Skeletal muscle satellite cell (primary cell): ENCODE results near the gene HMX2.

Source experiments
- H3K27me3 ChIP-seq: 2 replicates; pipeline ENCODE4 v1.7.0; 2013; ENCODE audit warnings: low read length; ENCODE audit not compliant: control insufficient read depth, insufficient read depth
- H3K36me3 ChIP-seq: 2 replicates; pipeline ENCODE4 v1.7.0; 2013; ENCODE audit warnings: mild to moderate bottlenecking, control low read depth, low read length; ENCODE audit not compliant: insufficient read depth
- H3K4me1 ChIP-seq: 2 replicates; pipeline ENCODE4 v1.7.0; 2013; ENCODE audit warnings: low read length; ENCODE audit not compliant: control insufficient read depth, insufficient read depth
- H3K4me2 ChIP-seq: 2 replicates; pipeline ENCODE4 v1.7.0; 2013; ENCODE audit warnings: mild to moderate bottlenecking, low read length
- H3K4me3 ChIP-seq: 2 replicates; pipeline ENCODE4 v1.7.0; 2013; ENCODE audit warnings: low read length
- H3K9ac ChIP-seq: 2 replicates; pipeline ENCODE4 v1.7.0; 2013; ENCODE audit warnings: mild to moderate bottlenecking, low read depth, low read length, moderate library complexity
- H3K9me3 ChIP-seq: replicated peaks from 2 replicates; pipeline ENCODE4 v1.7.0; 2013; ENCODE audit warnings: mild to moderate bottlenecking, control low read depth, low read length

Gene HMX2

DNA sequence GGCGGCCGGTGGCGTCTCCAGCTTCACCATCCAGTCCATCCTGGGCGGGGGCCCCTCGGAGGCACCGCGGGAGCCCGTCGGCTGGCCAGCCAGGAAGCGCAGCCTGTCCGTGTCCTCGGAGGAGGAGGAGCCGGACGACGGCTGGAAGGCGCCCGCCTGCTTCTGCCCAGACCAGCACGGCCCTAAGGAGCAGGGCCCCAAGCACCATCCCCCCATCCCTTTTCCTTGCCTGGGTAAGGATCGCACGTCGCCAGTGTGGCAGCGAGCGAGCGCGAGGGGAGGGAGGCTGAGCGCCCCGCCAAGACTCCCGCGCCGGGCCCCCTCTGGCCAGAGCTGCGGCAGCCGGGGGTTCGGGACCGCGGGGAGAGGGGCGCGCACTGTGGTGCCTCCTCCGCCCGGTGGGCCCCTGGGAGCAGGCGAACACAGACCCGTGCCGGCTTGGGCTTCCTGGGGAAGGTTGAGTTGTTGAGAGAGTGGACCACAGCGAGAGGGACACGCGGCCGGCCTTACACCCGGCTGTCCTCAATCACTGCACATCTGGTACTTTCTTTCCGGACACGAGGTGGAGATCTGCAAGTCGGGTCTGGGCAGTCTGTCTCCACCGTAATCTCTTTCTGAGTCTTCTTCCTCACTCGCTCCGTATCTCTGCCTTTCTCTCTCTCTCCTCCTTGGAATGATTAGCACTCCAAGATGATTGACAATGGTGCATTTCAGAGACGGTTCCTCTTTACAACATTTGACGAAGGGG, 652 bp downstream of the HMX2 start:
- no peaks in the 10 kb centered on the region for H3K36me3 ChIP-seq
- H3K4me3 ChIP-seq, result no peak overlapping the region
- peaks cover 18% of the 10 kb centered on the region for H3K4me1 ChIP-seq
- H3K9me3 ChIP-seq, result no peaks in the 10 kb centered on the region
- H3K9ac ChIP-seq, result no peak overlapping the region
- peak overlapping the region; percentile 90 for H3K4me2 ChIP-seq
- H3K27me3 ChIP-seq, result peaks cover 92% of the 10 kb centered on the region

DNA sequence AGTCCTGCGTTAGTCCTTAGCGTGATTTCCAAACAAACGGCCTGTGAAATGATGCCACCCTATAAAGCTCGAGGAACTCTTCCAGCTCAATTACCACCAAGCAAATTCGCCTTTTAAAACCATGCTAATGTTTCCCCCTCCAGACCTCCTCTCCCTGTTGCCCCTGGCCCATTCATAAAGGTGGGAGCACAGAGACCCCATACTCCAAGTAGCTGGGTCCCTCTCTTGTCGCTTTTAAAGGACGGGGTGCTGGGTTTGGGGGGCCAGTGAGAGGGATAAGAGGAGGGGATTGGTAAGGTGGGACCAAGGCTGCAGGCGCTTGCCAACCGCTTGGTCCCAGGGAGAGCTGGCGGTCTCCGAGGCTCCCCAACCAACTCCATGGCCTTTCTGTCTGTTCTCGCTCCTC, 1.2 kb downstream of the HMX2 start:
- Histone ChIP-seq H3K4me1 (peaks cover 18% of the 10 kb centered on the region), H3K4me2 (peak overlapping the region; percentile 90), H3K36me3 (no peaks in the 10 kb centered on the region), H3K27me3 (peaks cover 86% of the 10 kb centered on the region), H3K4me3 (no peak overlapping the region), H3K9ac (no peak overlapping the region), H3K9me3 (no peaks in the 10 kb centered on the region)

DNA sequence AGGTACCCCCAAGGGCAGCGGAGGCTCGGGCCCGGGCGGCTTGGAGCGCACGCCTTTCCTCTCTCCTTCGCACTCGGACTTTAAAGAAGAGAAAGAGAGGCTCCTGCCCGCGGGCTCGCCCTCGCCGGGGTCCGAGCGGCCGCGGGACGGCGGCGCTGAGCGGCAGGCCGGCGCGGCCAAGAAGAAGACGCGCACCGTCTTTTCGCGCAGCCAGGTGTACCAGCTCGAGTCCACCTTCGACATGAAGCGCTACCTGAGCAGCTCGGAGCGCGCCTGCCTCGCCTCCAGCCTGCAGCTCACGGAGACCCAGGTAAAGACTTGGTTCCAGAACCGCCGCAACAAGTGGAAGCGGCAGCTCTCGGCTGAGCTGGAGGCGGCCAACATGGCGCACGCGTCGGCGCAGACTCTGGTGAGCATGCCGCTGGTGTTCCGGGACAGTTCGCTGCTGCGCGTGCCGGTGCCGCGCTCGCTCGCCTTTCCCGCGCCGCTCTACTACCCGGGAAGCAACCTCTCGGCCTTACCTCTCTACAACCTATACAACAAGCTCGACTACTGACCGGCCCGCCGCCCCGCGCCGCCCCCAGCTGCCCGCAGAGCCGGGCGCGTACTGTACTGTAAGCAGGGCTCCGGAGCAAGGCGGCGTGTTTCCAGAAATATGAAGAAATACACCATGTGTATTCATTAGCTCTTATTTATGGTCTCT, 1.8 kb downstream of the HMX2 start:
- Histone ChIP-seq H3K4me1 (peaks cover 18% of the 10 kb centered on the region), H3K27me3 (peaks cover 81% of the 10 kb centered on the region), H3K9ac (no peak overlapping the region)

DNA sequence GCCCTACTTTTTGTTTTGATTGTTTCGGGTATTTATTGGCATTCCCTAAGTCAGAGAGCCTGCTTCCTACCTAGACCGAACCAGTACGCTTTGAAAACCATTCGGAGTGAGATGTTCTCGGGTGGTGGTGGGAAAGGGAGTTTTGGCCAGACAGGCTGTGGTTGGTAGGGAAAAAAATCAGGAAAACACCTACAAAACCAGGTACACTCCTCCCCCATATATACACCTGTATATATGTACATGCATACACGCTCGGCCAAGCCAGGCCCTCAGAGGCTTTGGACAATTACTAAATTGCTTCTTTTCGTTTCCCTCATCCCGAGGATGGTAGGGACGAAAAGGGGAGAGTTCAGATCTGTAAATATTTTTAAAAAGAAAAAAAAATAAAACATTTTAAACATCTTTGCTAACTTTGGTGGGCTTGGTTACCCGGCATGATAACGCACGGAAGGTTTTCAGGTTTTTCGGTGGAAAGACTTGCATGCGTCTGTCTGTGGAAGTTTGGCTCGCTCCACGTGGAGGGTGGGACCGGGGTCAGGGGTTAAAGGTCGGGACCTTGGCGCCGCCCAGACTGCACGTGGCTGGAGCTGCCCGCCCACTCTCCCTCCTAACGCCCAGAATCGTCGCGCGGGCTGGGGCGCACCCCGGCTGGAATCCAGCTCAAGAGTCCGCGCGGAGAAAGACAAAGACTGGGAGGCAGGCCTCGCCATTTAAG, 2.5 kb downstream of the HMX2 start:
- Histone ChIP-seq H3K9ac (no peak overlapping the region), H3K4me1 (peaks cover 18% of the 10 kb centered on the region), H3K4me2 (peak overlapping the region; percentile 90), H3K27me3 (peaks cover 74% of the 10 kb centered on the region), H3K4me3 (peak overlapping the region; percentile 68), H3K36me3 (peaks cover 2% of the 10 kb centered on the region), H3K9me3 (no peaks in the 10 kb centered on the region)

More for the DNA sequence above, 1.8 kb downstream of the HMX2 start:
- Histone ChIP-seq H3K4me2 (peak overlapping the region; percentile 90), H3K4me3 (peak overlapping the region; percentile 68), H3K36me3 (no peaks in the 10 kb centered on the region), H3K9me3 (no peaks in the 10 kb centered on the region)

DNA sequence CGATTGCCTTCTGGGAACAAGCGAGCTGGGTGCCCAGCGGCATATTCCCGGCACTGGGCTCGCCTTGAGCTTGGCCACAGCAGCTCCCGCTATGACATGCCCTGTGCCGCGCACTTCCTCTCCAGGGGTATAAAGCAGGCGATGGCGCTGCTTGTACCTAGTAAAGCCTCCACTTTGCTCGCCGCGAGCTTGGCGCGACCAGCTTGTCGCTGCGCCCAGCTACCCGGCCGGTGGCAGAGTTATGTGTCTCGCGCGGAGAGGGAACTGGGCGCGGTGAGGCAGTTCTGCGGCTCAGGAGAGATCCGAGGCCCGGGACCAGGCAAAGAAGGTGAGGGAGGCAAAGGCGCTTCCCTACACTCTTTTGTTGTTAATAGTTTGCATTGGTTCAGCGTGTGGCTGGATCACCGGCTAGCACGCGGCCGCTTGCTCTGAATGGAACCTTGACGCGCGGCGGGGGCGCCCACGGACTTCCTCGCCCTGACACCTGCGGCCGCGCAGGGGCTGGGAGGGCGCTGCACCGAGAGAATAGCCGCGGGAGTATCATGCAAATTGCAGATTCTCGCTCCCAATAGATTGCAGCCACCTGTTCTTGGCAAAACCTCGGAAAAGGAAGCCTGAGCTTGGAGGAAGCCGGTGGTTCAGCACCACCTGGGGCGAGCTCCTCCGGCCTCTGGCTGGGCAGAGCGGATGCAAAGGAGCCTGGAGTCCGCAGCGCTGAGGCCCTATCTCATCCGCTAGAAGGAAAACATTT, 3.2 kb downstream of the HMX2 start:
- Histone ChIP-seq H3K27me3 (peaks cover 67% of the 10 kb centered on the region), H3K36me3 (peaks cover 3% of the 10 kb centered on the region), H3K9ac (no peak overlapping the region), H3K4me3 (peak overlapping the region; percentile 60), H3K4me1 (peaks cover 21% of the 10 kb centered on the region), H3K9me3 (no peaks in the 10 kb centered on the region), H3K4me2 (peak overlapping the region; percentile 82)

DNA sequence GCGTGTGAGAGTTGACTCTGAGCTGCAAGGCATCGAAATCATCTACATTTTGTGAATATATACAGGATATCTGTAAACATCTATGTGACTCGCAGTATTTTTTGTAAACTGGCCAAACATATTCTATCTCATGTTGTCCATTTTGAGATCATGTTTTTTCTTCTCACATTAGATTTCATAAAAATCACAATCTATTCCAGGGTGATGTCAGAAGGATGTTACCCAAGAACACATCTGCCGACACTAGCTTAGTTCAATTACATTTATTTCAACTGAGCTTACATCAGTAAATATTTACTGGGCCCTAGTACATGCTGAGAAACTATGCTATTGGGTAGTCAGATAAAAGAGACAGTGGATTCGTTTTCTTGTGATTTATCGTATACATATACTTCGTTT, 3.8 kb downstream of the HMX2 start:
- H3K36me3 ChIP-seq, result peaks cover 9% of the 10 kb centered on the region
- peaks cover 62% of the 10 kb centered on the region for H3K27me3 ChIP-seq
- H3K9ac ChIP-seq, result no peak overlapping the region
- no peak overlapping the region for H3K4me3 ChIP-seq
- no peaks in the 10 kb centered on the region for H3K9me3 ChIP-seq
- H3K4me2 ChIP-seq, result no peak overlapping the region
- H3K4me1 ChIP-seq, result peaks cover 27% of the 10 kb centered on the region

DNA sequence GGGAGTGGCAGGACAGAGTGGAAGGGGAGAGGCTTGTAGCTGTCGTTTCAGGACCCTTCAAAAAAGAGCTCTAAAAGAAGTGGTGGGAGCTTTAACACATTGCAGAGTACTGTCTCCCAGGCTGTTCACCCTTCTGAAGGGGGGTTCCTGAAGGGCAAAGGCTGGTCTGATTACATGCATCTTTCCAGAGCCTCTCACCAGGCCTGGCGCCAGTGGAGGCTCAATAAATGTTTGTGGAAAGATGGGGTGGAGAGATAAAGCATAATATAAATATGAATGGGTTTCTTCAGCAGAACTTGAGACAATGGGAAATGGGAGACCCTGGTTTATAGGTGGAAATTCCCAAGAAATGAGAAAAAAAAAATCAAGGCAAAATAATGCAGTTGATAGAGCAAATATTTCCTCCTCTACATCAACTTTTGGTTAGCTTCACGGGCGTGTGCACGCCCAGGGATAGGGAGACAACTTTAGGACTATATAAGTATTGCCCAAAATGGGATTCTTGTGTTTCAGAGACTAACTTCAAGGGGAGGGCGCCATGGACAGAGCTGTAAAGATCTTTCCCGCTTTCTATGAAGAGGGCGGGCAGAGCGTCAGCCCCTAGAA, 5.7 kb downstream of the HMX2 start:
- Histone ChIP-seq H3K4me3 (no peak overlapping the region), H3K4me1 (peaks cover 45% of the 10 kb centered on the region), H3K9ac (no peak overlapping the region), H3K4me2 (no peak overlapping the region), H3K9me3 (no peaks in the 10 kb centered on the region), H3K36me3 (peaks cover 28% of the 10 kb centered on the region), H3K27me3 (peaks cover 44% of the 10 kb centered on the region)

DNA sequence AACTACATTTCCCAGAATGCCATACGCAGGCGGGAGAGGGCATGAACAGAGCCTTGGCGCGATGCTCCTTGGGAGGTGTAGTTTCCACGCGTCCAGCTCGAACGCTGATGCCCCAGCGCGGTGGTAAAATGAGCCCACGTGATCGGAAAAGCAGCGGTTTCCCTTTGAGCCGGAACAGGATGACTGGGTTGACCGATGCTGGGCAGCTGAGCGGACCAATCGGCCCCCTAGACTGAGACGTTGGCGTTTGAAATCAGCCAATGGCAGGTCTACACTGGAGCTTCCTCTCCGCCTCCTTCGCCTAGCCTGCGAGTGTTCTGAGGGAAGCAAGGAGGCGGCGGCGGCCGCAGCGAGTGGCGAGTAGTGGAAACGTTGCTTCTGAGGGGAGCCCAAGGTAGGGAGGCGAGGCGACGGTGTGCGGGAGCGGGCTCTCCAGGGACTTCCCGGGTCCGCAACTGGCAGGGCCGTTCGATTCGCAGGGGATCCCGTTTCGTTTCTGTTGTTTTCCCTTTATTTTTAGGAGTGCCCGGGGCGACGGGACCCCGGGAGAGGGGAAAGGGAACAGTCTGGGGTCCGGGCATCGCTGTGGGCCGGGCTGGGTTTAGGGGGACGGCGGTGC, 6.3 kb downstream of the HMX2 start, which contains the start of gene BUB3:
Gene BUB3, plus strand, starts transcription at position 311 of the 619 bp plus-strand sequence. CDS start 516 bp downstream, outside the sequence.
- Histone ChIP-seq H3K27me3 (peaks cover 38% of the 10 kb centered on the region), H3K9me3 (no peaks in the 10 kb centered on the region), H3K4me1 (peaks cover 47% of the 10 kb centered on the region), H3K4me2 (peak within 1 kb of the TSS; percentile 86), H3K36me3 (peaks cover 31% of the 10 kb centered on the region), H3K4me3 (peak within 1 kb of the TSS; percentile 85), H3K9ac (peak within 1 kb of the TSS; percentile 96)

DNA sequence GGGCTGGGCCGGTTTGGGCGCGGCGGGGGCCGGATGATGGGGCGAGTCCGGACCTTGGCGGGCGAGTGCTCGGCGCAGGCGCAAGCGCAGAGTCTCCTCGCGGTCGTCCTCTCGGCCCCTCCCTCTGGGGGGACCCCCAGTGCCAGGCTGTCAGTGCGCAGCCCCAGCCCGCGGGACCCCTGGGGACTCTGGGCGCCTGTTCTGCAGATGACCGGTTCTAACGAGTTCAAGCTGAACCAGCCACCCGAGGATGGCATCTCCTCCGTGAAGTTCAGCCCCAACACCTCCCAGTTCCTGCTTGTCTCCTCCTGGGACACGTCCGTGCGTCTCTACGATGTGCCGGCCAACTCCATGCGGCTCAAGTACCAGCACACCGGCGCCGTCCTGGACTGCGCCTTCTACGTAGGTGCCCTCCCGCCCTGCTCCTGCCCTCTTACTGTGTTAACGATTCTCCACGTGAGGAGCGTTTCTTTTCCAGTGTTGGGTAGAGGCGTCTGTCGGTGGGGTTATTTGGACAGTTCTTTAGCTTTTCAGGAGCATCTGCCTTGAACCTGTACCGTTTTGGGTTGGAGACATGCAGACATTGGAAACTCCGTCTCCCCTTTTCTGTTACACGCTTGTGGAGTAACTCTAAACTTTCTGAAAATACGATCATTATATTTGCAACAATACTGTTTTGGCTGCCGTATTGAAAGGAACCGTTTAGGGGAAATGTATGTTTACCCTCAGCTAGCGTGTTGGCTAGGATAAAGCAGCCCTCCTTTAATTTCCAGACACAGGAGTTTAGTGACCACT, 7.0 kb downstream of the HMX2 start:
- Histone ChIP-seq H3K27me3 (peaks cover 30% of the 10 kb centered on the region), H3K4me1 (peaks cover 41% of the 10 kb centered on the region), H3K4me2 (peak overlapping the region; percentile 86), H3K36me3 (peaks cover 33% of the 10 kb centered on the region), H3K9ac (peak overlapping the region; percentile 96), H3K9me3 (no peaks in the 10 kb centered on the region), H3K4me3 (peak overlapping the region; percentile 85)

DNA sequence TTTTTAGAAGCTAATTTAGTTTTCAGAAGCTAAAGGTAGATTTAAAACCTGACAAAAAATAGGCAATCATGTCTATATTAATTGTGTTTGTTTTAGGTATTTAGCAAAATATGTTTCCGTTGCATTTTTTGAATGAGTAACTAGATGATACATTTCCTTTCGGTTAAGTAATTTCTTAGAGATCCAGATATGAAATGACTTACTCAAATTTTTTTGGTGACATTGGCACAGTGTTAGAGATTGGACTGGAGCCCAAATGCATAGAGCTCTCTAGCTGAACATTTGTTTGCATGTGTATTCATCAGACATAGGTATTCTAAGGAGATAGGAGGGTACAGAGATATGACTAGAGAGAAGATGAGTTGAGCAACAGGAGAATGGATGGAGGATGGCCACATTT, 8.1 kb downstream of the HMX2 start:
- Histone ChIP-seq H3K4me1 (peaks cover 29% of the 10 kb centered on the region), H3K36me3 (peaks cover 45% of the 10 kb centered on the region), H3K9ac (peak overlapping the region; percentile 96), H3K9me3 (no peaks in the 10 kb centered on the region), H3K4me2 (peak overlapping the region; percentile 86), H3K4me3 (peak overlapping the region; percentile 85), H3K27me3 (peaks cover 19% of the 10 kb centered on the region)
